ENCODE measurements around the gene TSHZ1.

Gene TSHZ1

GRCh38 chr18:75234901-75235300 lies 24.3 kb downstream of the TSHZ1 start:
- in situ Hi-C loops (cut with HindIII; ENCODE audit: low sequenced_read_pairs), result no loop called here
- no peak overlapping the region for H3K4me3 ChIP-seq (ENCODE audit: low read depth, low read length)
- no peak for DNase-seq (ENCODE audit: low read depth, low spot score)
- TF ChIP-seq CTCF (IDR thresholded peaks at IDR 0.05; ENCODE audit: low read depth, low read length), result no peak

GRCh38 chr18:75235896-75236295 lies 25.3 kb downstream of the TSHZ1 start:
- H3K4me3 ChIP-seq (ENCODE audit: low read depth, low read length), result no peak overlapping the region
- no peak for TF ChIP-seq CTCF (IDR thresholded peaks at IDR 0.05; ENCODE audit: low read depth, low read length)
- no peak for DNase-seq (ENCODE audit: low read depth, low spot score)
- in situ Hi-C loops (cut with HindIII; ENCODE audit: low sequenced_read_pairs), result no loop called here

- no peak overlapping the region for H3K4me3 ChIP-seq (ENCODE audit: low read depth, low read length)
- TF ChIP-seq CTCF (IDR thresholded peaks at IDR 0.05; ENCODE audit: low read depth, low read length), result no peak
- in situ Hi-C loops (cut with HindIII; ENCODE audit: low sequenced_read_pairs), result no loop called here
- DNase-seq (ENCODE audit: low read depth, low spot score), result no peak
Observed at GRCh38 chr18:75238100-75238499, 27.5 kb downstream of the TSHZ1 start.

- no peak overlapping the region for H3K4me3 ChIP-seq (ENCODE audit: low read depth, low read length)
- in situ Hi-C loops (cut with HindIII; ENCODE audit: low sequenced_read_pairs), result no loop called here
- DNase-seq (ENCODE audit: low read depth, low spot score), result no peak
- no peak for TF ChIP-seq CTCF (IDR thresholded peaks at IDR 0.05; ENCODE audit: low read depth, low read length)
Observed at GRCh38 chr18:75238786-75239185, 28.2 kb downstream of the TSHZ1 start.

GRCh38 chr18:75240433-75240832 lies 29.8 kb downstream of the TSHZ1 start:
- H3K4me3 ChIP-seq (ENCODE audit: low read depth, low read length), result no peak overlapping the region
- TF ChIP-seq CTCF (IDR thresholded peaks at IDR 0.05; ENCODE audit: low read depth, low read length), result no peak
- in situ Hi-C loops (cut with HindIII; ENCODE audit: low sequenced_read_pairs), result no loop called here
- DNase-seq (ENCODE audit: low read depth, low spot score), result no peak

- in situ Hi-C loops (cut with HindIII; ENCODE audit: low sequenced_read_pairs), result no loop called here
- TF ChIP-seq CTCF (IDR thresholded peaks at IDR 0.05; ENCODE audit: low read depth, low read length), result no peak
- H3K4me3 ChIP-seq (ENCODE audit: low read depth, low read length), result no peak overlapping the region
- no peak for DNase-seq (ENCODE audit: low read depth, low spot score)
Observed at GRCh38 chr18:75241705-75242104, 31.1 kb downstream of the TSHZ1 start.

Measured in astrocyte of the spinal cord (primary cell).